HepG2 (cell line): Measurements from ENCODE around the gene GALNT15. TPM values are rescaled to one million over a fixed set of nuclear protein-coding genes. Genes with fewer than 3 reads are reported as not detected.

ENCODE experiments used
- ATAC-seq: fragments of 200-7000 bp; cut with Tn5 transposase; 3 replicates; pipeline ENCODE4 v1.9.1; 2020; ENCODE audit warnings: mild to moderate bottlenecking, moderate library complexity
- BruUV-seq: library from RNA; stranded (reverse); fragments of 400-500 nt; replicated peaks from 2 replicates; lab custom pipeline; 2021; lab: Mats Ljungman, UMichigan
- CTCF ChIA-PET: fragments of 300-600 bp; formaldehyde crosslinking; extraction: SDS; loops from one replicate; lab custom pipeline; 2021; ENCODE audit warnings: low total read pairs, inconsistent platforms, low intra/inter-chr PET ratio; lab: Yijun Ruan, JAX
- POLR2A ChIA-PET: fragments of 350-600 bp; sonication (Branson Sonifier 250); formaldehyde crosslinking; loops from one replicate; lab custom pipeline; 2020; ENCODE audit warnings: antibody characterized with exemption, inconsistent platforms; lab: Yijun Ruan, JAX
- DNase-seq: peaks from one replicate; pipeline ENCODE4 v3.0.0-alpha.2; 2015; ENCODE audit warnings: low spot score
- FAIRE-seq: peaks from 3 replicates; lab custom pipeline; 2011; peaks lifted over from hg19 to GRCh38; lab: Jason Lieb, UNC
- H2AFZ ChIP-seq: one replicate; pipeline ENCODE4 v1.6.1; 2011; ENCODE audit warnings: low read length, inconsistent platforms
- H3K27ac ChIP-seq: fragments of 300-600 bp; 3 replicates; pipeline ENCODE4 v1.8.0; 2011; ENCODE audit warnings: mixed run types, mild to moderate bottlenecking, mixed read lengths, low read length, inconsistent platforms; ENCODE audit not compliant: insufficient read depth; ENCODE audit errors: extremely low read length
- H3K27me3 ChIP-seq, 2 experiments: fragments of 200-600 bp in 1 of 2; 2 replicates in 1 of 2; 3 replicates in 1 of 2; pipeline versions ENCODE4 v1.6.0 to v1.8.0; 2011; ENCODE audit warnings: low read length in 2 of 2, mild to moderate bottlenecking in 2 of 2, moderate library complexity in 2 of 2, inconsistent platforms in 1 of 2; ENCODE audit not compliant: insufficient read depth in 2 of 2, control insufficient read depth in 1 of 2
- H3K36me3 ChIP-seq, 2 experiments: fragments of 200-600 bp in 1 of 2; replicated peaks in 1 of 2; 2 replicates in 1 of 2; 3 replicates in 1 of 2; pipeline versions ENCODE4 v1.5.1 to v1.8.0; 2011; ENCODE audit warnings: low read length in 2 of 2, inconsistent platforms in 1 of 2; ENCODE audit not compliant: insufficient read depth in 2 of 2, control insufficient read depth in 1 of 2
- H3K4me1 ChIP-seq: 2 replicates; pipeline ENCODE4 v1.5.1; 2012; ENCODE audit warnings: low read length, inconsistent platforms; ENCODE audit not compliant: insufficient read depth
- H3K4me2 ChIP-seq: 2 replicates; pipeline ENCODE4 v1.6.0; 2011; ENCODE audit warnings: low read depth, low read length, inconsistent platforms
- H3K4me3 ChIP-seq, 3 experiments: fragments of 200-600 bp in 1 of 3; sonication (generic), shearing (Covaris generic) in 1 of 3; replicated peaks in 1 of 3; 2 replicates each; pipeline ENCODE4 v1.5.1; 2011 to 2016; ENCODE audit warnings: low read length in 3 of 3, inconsistent platforms in 2 of 3, low read depth in 2 of 3, mild to moderate bottlenecking in 2 of 3, control low read depth in 1 of 3, mixed read lengths in 1 of 3; ENCODE audit not compliant: insufficient read depth in 1 of 3
- H3K79me2 ChIP-seq: one replicate; pipeline ENCODE4 v1.6.1; 2011; ENCODE audit warnings: low read length, inconsistent platforms; ENCODE audit not compliant: insufficient read depth
- H3K9ac ChIP-seq: 2 replicates; pipeline ENCODE4 v1.6.0; 2011; ENCODE audit warnings: mild to moderate bottlenecking, low read depth, low read length, inconsistent platforms; ENCODE audit not compliant: insufficient read depth
- H3K9me3 ChIP-seq: 2 replicates; pipeline ENCODE4 v1.5.1; 2012; ENCODE audit warnings: mild to moderate bottlenecking, low read length
- H4K20me1 ChIP-seq: 2 replicates; pipeline ENCODE4 v1.6.0; 2011; ENCODE audit warnings: inconsistent platforms, mild to moderate bottlenecking, low read length, moderate library complexity; ENCODE audit not compliant: insufficient read depth
- ATM ChIP-seq: fragments of 450-650 bp; IDR thresholded peaks from 2 replicates; pipeline ENCODE4 v1.7.1; 2017; ENCODE audit warnings: mild to moderate bottlenecking, borderline replicate concordance
- ESRRA ChIP-seq: sonication (generic); formaldehyde crosslinking; IDR thresholded peaks from 2 replicates; pipeline ENCODE4 v1.5.1; 2020; ENCODE audit warnings: mild to moderate bottlenecking, low read depth, missing genetic modification reagents
- FIP1L1 ChIP-seq: fragments of 200-400 bp; formaldehyde crosslinking; IDR thresholded peaks from 2 replicates; pipeline ENCODE4 v1.6.1; 2018; ENCODE audit warnings: low read depth, mild to moderate bottlenecking, low read length, moderate library complexity, borderline replicate concordance; ENCODE audit not compliant: insufficient read depth
- HIVEP1 ChIP-seq: sonication (generic); formaldehyde crosslinking; IDR thresholded peaks from 2 replicates; pipeline ENCODE4 v1.4.0; 2020; ENCODE audit warnings: mild to moderate bottlenecking, missing genetic modification reagents
- KAT2B ChIP-seq: fragments of 150-350 bp; IDR thresholded peaks from 2 replicates; pipeline ENCODE4 v1.6.1; 2014; ENCODE audit warnings: low read depth, low read length, borderline replicate concordance
- NKX3-1 ChIP-seq: sonication (generic); formaldehyde crosslinking; IDR thresholded peaks from 2 replicates; pipeline ENCODE4 v1.5.0; 2020; ENCODE audit warnings: missing genetic modification reagents
- XBP1 ChIP-seq: sonication (generic); formaldehyde crosslinking; IDR thresholded peaks from 2 replicates; pipeline ENCODE4 v1.5.0; 2020; ENCODE audit warnings: missing genetic modification reagents
- ZNF724P ChIP-seq: sonication (generic); formaldehyde crosslinking; IDR thresholded peaks from 2 replicates; pipeline ENCODE4 v1.8.0; 2022; ENCODE audit warnings: missing genetic modification reagents, borderline replicate concordance
- ZNF883 ChIP-seq: sonication (generic); formaldehyde crosslinking; IDR thresholded peaks from 2 replicates; pipeline ENCODE4 v1.5.1; 2020; ENCODE audit warnings: mild to moderate bottlenecking, missing genetic modification reagents; ENCODE audit errors: not compliant biosample characterization
- WGBS: methylation state at CpG from one replicate; pipeline ENCODE4 v1.1.6; 2017; ENCODE audit warnings: low lambda C conversion rate; 5-methylcytosine and 5-hydroxymethylcytosine counted together
- in situ Hi-C: cut with HindIII; loops from 2 replicates; pipeline ENCODE4 v1.10.0; 2017; ENCODE audit warnings: low pct_unique_long_range_greater_than_20kb; ENCODE audit not compliant: extremely low pct_ligation_motif_present
- intact Hi-C: fragments of 100-400 bp; cut with micrococcal nuclease; formaldehyde crosslinking; loops from one replicate; pipeline ENCODE4 v1.10.0; 2022; ENCODE audit not compliant: unreplicated experiment
- polyA plus RNA-seq, 8 experiments: library from polyadenylated mRNA; depleted of rRNA in 3 of 8; stranded (reverse) in 7 of 8; unstranded in 1 of 8; fragments of >200 nt; fragmentation: Illumina TruSeq in 4 of 8; extraction: Trizol in 4 of 8; gene quantifications; 2 replicates each; pipeline versions ENCODE4 v1.2.1 to v1.2.3, GENCODE V29; 2011 to 2016; ENCODE audit warnings: low read depth in 4 of 8, missing spikeins in 1 of 8, mixed read lengths in 1 of 8; ENCODE audit not compliant: insufficient read depth in 1 of 8
- total RNA-seq, 5 experiments: library from RNA; depleted of rRNA; stranded (reverse); fragments of >200 nt; fragmentation: Illumina TruSeq; extraction: Trizol; gene quantifications; 2 replicates each; pipeline ENCODE4 v1.2.3, GENCODE V29; 2016; ENCODE audit warnings: low read depth in 1 of 5
- TF ChIP-seq, protein P1 (sequence below): sonication (generic); formaldehyde crosslinking; IDR thresholded peaks from 2 replicates; pipeline ENCODE4 v1.4.0; 2020; ENCODE audit warnings: missing genetic modification reagents; ENCODE audit errors: not compliant biosample characterization
- TF ChIP-seq, protein P2 (sequence below): sonication (generic); formaldehyde crosslinking; IDR thresholded peaks from 2 replicates; pipeline ENCODE4 v1.5.0; 2020; ENCODE audit warnings: mild to moderate bottlenecking, missing genetic modification reagents, borderline replicate concordance

GALNT15 gene
- total and polyA plus RNA-seq, 2 of the 13 experiments (the other 11 are each of a cell fraction or from before 2014, with no cell fraction given), result 0.02 to 0.04 TPM

DNA sequence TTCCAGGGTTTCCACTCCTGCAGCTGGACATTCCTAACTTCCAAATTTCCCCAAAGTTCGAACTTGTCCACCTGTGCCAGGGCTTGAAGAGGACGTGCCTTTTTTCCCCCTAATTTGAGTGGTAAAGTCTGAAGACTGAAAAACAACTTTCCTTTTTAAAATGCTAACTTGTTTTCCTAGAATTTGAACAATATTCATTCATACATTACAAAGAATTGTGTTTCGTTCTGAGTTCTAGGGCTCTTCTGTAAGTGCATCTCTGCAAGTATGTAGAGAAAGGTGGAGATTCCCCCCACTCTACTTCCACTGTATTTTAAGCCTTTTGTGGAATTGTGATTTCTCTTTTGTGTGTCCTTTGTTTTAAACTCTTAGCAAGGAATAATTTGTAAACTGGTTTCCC is 80.8 kb downstream of the GALNT15 start (continued):
- TF ChIP-seq ESRRA (CRISPR knock-in tag) (no peak), ATM (no peak)

DNA sequence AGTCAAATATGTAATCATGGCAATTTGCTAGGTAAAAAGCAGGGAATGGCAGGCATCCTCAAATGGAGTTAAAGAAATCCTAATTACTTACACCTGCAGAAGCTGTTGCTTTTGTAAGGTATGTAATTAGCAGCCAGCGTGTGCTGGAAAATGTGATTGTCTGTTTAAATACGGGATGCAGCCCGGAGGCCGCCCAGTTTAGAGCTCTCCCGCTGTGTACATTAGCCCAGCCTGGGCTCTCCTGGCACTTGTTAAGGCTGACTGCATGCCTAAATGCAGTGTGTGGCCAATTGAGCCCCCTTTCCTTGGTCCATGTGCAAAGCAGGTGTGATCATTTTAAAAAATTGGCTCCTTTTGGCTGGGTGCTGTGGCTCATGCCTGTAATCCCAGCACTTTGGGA is 81.2 kb downstream of the GALNT15 start:
- H3K27me3 ChIP-seq, result no peaks in the 10 kb centered on the region
- no peaks in the 10 kb centered on the region for H4K20me1 ChIP-seq
- CTCF ChIA-PET, result no interaction called here
- WGBS, result 95% methylated on average over 4 of the region's 5 CpGs
- no peaks in the 10 kb centered on the region for H3K79me2 ChIP-seq
- H3K9ac ChIP-seq, result no peak overlapping the region
- H3K9me3 ChIP-seq, result no peaks in the 10 kb centered on the region
- H3K27ac ChIP-seq, result no peak overlapping the region
- H3K4me1 ChIP-seq, result peaks cover 37% of the 10 kb centered on the region
- H2AFZ ChIP-seq, result no peak overlapping the region
- no peak for ATAC-seq
- POLR2A ChIA-PET, result no interaction called here
- in situ Hi-C loops (no loop called here), intact Hi-C loops (no loop called here)
- peaks cover 1 to 11% of the 10 kb centered on the region in 2 experiments; a peak in 3 of 5 replicates for H3K36me3 ChIP-seq
- no peak for DNase-seq
- no peak overlapping the region for H3K4me3 ChIP-seq
- no peak for FAIRE-seq
- no peak overlapping the region for H3K4me2 ChIP-seq
- no TSS peak for BruUV-seq
- no peak for TF ChIP-seq FIP1L1
- no peak for TF ChIP-seq NKX3-1 (CRISPR knock-in tag)
- TF ChIP-seq ZNF724P (CRISPR knock-in tag), result no peak
- no peak for TF ChIP-seq KAT2B
- no peak for TF ChIP-seq HIVEP1
- TF ChIP-seq, protein P1, sequence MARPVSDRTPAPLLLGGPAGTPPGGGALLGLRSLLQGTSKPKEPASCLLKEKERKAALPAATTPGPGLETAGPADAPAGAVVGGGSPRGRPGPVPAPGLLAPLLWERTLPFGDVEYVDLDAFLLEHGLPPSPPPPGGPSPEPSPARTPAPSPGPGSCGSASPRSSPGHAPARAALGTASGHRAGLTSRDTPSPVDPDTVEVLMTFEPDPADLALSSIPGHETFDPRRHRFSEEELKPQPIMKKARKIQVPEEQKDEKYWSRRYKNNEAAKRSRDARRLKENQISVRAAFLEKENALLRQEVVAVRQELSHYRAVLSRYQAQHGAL (CRISPR knock-in tag), result no peak
- no peak for TF ChIP-seq XBP1 (CRISPR knock-in tag)
- TF ChIP-seq, protein P2, sequence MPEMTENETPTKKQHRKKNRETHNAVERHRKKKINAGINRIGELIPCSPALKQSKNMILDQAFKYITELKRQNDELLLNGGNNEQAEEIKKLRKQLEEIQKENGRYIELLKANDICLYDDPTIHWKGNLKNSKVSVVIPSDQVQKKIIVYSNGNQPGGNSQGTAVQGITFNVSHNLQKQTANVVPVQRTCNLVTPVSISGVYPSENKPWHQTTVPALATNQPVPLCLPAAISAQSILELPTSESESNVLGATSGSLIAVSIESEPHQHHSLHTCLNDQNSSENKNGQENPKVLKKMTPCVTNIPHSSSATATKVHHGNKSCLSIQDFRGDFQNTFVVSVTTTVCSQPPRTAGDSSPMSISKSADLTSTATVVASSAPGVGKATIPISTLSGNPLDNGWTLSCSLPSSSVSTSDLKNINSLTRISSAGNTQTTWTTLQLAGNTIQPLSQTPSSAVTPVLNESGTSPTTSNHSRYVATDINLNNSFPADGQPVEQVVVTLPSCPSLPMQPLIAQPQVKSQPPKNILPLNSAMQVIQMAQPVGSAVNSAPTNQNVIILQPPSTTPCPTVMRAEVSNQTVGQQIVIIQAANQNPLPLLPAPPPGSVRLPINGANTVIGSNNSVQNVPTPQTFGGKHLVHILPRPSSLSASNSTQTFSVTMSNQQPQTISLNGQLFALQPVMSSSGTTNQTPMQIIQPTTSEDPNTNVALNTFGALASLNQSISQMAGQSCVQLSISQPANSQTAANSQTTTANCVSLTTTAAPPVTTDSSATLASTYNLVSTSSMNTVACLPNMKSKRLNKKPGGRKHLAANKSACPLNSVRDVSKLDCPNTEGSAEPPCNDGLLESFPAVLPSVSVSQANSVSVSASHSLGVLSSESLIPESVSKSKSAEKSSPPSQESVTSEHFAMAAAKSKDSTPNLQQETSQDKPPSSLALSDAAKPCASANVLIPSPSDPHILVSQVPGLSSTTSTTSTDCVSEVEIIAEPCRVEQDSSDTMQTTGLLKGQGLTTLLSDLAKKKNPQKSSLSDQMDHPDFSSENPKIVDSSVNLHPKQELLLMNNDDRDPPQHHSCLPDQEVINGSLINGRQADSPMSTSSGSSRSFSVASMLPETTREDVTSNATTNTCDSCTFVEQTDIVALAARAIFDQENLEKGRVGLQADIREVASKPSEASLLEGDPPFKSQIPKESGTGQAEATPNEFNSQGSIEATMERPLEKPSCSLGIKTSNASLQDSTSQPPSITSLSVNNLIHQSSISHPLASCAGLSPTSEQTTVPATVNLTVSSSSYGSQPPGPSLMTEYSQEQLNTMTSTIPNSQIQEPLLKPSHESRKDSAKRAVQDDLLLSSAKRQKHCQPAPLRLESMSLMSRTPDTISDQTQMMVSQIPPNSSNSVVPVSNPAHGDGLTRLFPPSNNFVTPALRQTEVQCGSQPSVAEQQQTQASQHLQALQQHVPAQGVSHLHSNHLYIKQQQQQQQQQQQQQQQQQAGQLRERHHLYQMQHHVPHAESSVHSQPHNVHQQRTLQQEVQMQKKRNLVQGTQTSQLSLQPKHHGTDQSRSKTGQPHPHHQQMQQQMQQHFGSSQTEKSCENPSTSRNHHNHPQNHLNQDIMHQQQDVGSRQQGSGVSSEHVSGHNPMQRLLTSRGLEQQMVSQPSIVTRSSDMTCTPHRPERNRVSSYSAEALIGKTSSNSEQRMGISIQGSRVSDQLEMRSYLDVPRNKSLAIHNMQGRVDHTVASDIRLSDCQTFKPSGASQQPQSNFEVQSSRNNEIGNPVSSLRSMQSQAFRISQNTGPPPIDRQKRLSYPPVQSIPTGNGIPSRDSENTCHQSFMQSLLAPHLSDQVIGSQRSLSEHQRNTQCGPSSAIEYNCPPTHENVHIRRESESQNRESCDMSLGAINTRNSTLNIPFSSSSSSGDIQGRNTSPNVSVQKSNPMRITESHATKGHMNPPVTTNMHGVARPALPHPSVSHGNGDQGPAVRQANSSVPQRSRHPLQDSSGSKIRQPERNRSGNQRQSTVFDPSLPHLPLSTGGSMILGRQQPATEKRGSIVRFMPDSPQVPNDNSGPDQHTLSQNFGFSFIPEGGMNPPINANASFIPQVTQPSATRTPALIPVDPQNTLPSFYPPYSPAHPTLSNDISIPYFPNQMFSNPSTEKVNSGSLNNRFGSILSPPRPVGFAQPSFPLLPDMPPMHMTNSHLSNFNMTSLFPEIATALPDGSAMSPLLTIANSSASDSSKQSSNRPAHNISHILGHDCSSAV (CRISPR knock-in tag), result no peak
- TF ChIP-seq ZNF883 (CRISPR knock-in tag), result no peak
